Activated naive CD4-positive, alpha-beta T cell treated with anti-CD3 and anti-CD28 coated beads, Interleukin-2, amount 50 U/mL, for 24 hours (primary cell): ENCODE results near the gene ATP1B3.
"Not testable (repeated sequence)": the region's sequence is repeated elsewhere in the genome, so short reads cannot be mapped to it uniquely, and the experiment has no call there.

Experiments used
- H3K27ac Mint-ChIP-seq: one replicate; pipeline ENCODE4 v1.8.0; 2021; ENCODE audit warnings: mild to moderate bottlenecking, mixed read lengths
- H3K27me3 Mint-ChIP-seq: one replicate; pipeline ENCODE4 v1.8.0; 2021; ENCODE audit warnings: mixed read lengths
- H3K36me3 Mint-ChIP-seq: one replicate; pipeline ENCODE4 v1.8.0; 2021; ENCODE audit warnings: mixed read lengths
- H3K4me1 Mint-ChIP-seq: one replicate; pipeline ENCODE4 v1.8.0; 2021; ENCODE audit warnings: mixed read lengths
- H3K4me3 Mint-ChIP-seq: one replicate; pipeline ENCODE4 v1.8.0; 2021; ENCODE audit warnings: mild to moderate bottlenecking, mixed read lengths
- H3K9me3 Mint-ChIP-seq: one replicate; pipeline ENCODE4 v1.8.0; 2021; ENCODE audit warnings: mixed read lengths

The ATP1B3 gene

DNA sequence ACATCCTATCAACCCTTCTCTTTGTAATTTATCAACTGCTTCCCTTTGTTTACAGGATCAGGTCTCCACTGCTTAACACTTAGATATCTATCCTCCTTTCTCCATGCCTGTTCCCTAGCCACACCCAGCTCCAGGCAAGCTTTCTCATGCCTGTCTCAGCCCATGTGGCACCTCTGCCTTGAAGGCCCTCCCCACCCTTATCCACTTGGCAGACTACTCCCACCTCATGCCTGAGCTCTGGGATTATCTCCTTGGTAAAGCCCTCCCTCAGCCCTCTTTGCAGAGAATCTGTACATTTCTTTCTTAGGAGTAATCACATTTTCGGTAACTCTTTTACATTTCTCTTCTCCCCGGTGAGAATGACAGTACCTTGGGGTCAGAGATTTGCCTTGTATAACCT lies 96.0 kb downstream of the ATP1B3 start:
- no peaks in the 10 kb centered on the region for H3K27me3 Mint-ChIP-seq
- H3K4me1 Mint-ChIP-seq = no peaks in the 10 kb centered on the region
- H3K4me3 Mint-ChIP-seq = no peak overlapping the region
- peaks cover 7% of the 10 kb centered on the region for H3K36me3 Mint-ChIP-seq
- H3K9me3 Mint-ChIP-seq = no peaks in the 10 kb centered on the region
- H3K27ac Mint-ChIP-seq = no peak overlapping the region

DNA sequence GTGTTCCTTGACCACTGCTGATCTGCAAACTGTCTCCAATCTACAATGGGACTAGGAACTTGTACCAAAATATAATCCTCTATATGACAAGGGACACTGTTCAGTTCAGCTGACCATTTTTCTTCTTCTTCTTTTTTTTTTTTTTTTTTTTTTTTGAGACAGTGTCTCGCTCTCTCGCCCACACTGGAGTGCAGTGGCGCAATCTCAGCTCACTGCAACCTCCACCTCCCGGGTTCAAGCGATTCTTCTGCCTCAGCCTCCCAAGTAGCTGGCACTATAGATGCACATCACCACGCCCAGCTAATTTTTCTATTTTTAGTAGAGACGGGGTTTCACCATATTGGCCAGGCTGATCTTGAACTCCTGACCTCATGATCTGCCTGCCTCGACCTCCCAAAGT lies 98.3 kb downstream of the ATP1B3 start:
- H3K9me3 Mint-ChIP-seq, H3K4me1 Mint-ChIP-seq, H3K27me3 Mint-ChIP-seq, H3K36me3 Mint-ChIP-seq, H3K27ac Mint-ChIP-seq, H3K4me3 Mint-ChIP-seq: not testable (repeated sequence)
